Measurements from ENCODE around the gene DNAJC18.
"Not testable (repeated sequence)": the region's sequence is repeated elsewhere in the genome, so short reads cannot be mapped to it uniquely, and the experiment has no call there.

The DNAJC18 gene

DNA sequence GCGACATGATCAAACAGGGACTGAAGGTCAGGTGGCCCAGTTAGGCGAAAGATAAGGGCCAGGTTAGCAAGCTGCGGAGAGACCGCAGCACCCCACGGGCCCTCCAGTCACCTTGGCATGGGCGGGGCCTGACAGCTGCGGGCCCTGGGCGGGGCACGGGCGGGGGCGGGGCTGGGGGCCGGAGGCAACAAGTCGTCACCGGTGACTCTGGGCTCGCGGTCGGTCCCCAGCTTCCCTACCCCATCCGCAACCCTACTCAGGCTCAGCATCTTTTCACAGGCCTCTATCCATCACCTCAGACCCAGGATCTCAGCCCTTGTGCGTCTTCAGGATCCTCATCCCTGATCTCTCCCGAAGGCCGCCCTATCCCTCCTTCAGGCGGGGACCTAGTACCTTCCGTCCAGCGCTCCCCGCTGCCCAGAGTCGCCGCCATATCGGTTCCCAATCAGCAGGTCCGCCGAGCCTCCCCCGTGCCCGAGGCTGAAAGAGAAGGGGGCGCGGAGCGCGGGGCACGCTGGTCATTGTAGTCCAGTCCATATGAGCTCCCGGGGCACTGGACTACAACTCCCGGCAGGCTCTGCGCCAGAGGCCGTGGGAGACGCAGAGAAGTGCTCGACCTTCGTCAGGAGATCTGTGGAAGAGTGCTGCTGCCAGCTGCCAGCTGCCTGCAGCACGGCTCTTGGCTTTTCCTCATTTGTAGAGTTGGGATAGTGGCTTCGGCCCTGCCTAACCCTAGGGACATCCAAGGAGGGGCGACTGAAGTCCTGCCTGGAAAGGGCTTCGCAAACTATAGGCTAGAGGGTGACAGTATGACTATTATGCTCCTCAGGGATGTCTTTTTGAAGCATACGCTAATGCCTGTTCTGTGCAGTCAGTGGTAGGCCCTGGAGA, at the start of gene DNAJC18:
Gene DNAJC18, minus strand, starts transcription at position 513 of the 891 bp plus-strand sequence. Its CDS starts 80 bp downstream, at position 433.
- DNase-seq (ENCODE audit: low read depth), result no peak

DNA sequence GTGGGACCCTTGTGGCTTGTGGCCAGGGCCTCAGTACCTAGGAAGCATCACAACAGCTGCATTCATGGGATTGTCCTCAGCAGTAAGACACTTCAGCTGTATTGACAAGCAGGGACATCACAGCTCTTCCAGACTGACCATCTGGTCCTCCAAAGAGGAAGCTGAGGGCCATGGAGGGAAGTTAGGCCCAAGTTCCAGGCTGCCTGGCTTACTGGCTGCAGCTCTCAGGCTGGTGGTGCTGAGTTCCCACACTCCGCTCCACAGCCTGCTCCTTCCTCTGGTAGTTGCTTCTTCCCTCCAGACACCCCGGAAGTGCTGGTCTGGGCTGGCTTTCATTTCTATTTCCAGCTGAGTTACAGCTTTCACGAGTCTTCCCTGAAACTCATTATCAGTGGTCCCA, 48.9 kb upstream of the DNAJC18 start:
- peak; percentile 57 for DNase-seq (ENCODE audit: low read depth)

GRCh38 chr5:139486201-139486600, 46.9 kb upstream of the DNAJC18 start:
- DNase-seq (ENCODE audit: low read depth), result no peak

- DNase-seq (ENCODE audit: low read depth), result not testable (repeated sequence)
Observed at GRCh38 chr5:139482890-139483208, 43.5 kb upstream of the DNAJC18 start.

DNA sequence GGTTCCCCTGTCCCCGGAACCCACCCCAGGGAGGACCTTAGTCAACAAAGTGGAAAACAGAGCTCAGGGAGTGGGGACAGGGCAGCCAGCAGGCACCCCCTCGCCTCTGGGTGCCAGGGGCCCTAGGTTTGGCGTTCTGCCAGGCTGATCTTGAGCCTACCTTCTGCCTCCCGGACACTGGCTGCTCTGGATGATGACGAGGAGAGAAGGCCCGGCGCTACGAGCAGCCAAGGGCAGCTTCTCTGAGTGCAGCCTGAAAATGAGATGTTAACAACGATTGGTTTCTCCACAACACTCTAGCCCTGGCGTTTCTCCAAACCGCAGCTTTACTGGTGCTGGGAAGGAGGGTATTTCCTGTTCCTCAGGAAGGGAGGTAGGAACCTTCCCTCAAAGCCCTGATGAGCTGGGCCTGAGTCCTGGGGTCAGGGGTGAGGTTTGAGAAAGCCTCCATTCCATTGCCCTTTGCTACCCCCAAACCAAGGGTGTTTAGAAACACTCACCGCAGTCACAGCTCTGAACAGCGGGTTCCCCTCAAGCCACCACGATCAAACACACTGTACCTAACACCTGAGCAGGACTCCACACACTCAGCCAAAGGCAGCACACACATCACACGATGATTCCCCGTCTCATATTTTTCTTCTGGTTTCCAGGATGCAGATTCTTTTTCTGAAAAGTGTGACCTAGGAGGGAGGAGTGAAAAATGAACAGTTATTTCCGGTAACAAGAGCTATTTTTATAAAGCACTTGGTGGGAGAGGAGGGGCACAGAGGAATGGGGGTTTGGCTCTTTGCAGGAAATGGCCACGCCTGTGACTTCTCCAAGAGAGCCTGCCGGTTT, 42.9 kb upstream of the DNAJC18 start, which contains the start of gene STING1:
Gene STING1, minus strand, starts transcription at position 709 of the 840 bp plus-strand sequence. CDS start 1,054 bp downstream, outside the sequence.
- peak; percentile 88 for DNase-seq (ENCODE audit: low read depth)

GRCh38 chr5:139481580-139482049, 42.3 kb upstream of the DNAJC18 start:
- DNase-seq (ENCODE audit: low read depth), result no peak

- DNase-seq (ENCODE audit: low read depth), result no peak
Observed at GRCh38 chr5:139481122-139481533, 41.8 kb upstream of the DNAJC18 start.

DNA sequence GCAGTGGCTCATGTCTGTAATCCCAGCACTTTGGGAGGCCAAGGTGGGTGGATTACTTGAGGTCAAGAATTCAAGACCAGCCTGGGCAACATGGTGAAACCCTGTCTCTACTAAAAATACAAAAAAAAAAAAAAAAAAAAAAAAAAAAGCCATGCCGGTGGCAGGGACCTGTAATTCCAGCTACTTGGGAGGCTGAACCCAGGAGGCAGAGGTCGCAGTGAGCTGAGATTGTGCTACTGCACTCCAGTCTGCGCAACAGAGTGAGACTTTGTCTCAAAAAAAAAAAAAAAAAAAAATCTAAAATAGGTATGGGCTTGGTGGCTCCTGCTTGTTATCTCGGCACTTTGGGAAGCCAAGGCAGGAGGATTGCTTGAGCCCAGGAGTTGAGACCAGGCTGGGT, 40.4 kb upstream of the DNAJC18 start:
- DNase-seq (ENCODE audit: low read depth), result not testable (repeated sequence)

DNA sequence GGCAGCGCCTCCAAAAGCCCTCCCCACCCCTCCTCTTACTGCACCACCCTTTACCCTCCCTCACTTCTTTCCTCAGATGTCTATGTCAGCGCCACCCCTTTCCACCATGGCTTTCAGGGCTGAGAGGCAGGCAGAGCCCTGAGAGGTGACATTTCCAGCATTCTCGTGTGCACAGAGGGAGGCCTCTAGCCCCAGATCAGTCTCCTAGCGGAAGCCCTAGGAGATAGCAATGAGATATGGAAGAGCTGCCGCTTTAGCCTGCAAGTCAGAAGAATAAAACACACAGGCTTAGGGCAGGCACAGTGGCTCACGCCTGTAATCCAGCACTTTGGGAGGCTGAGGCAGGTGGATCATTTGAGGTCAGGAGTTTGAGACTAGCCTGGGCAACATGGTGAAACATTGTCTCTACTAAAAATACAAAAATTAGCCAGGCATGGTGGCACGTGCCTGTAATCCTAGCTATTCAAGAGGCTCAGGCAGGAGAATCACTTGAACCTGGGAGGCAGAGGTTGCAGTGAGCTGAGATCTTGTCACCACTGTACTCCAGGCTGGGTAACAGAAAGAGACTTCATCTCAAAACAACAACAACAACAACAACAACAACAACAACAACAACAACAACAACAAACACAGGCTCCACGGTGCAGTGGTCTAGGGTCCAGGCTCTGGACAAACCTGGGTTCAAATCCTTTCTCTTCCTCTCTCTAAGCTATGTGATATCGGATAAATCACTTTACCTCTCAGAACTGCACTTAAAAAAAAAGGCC, 39.5 kb upstream of the DNAJC18 start:
- not testable (repeated sequence) for DNase-seq (ENCODE audit: low read depth)

GRCh38 chr5:139475865-139476617, 36.7 kb upstream of the DNAJC18 start:
- DNase-seq (ENCODE audit: low read depth), result peak; percentile 66

DNA sequence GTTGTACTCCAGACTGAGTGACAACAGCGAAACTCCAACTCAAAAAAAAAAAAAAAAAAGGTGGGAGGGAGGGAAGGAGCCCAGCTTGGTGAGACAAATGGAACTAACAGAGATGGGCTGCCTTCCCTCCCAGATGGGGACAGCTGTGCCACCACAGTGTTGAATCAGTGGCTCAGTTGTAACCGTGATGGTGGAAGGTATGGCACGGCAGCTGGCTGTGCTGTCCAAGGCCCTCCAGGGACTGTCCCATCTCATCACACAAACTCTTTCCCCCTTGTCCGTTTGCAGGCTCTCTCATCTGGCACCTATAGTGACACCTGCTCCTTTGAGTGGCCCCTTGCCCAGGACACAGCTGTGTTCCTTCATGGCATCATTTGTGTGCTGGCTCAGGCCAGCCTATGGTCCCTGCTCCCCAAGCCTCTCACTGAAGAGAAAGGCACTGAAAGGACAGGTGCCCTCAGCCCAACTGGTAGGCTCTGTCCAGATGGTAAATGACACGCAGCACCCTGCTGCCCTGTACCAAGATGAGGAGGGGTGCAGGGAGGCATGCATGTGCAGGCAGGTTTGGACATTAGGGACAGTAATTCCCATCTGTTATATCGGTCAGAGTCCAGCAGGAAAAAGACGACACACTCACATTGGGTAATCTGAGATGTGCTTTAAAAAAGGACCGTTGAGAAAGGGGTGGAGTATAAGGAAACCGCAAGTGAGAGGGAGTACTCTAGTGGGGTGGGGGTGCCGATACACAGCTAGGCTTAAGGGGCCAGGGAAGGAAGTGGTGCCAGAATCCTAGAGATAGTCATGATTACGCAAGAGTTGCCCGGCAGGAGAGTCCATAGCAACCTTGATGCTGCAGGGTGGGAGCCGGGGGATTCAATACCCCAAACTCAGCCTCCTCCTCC, 35.8 kb upstream of the DNAJC18 start:
- DNase-seq (ENCODE audit: low read depth), result peak; percentile 83

DNA sequence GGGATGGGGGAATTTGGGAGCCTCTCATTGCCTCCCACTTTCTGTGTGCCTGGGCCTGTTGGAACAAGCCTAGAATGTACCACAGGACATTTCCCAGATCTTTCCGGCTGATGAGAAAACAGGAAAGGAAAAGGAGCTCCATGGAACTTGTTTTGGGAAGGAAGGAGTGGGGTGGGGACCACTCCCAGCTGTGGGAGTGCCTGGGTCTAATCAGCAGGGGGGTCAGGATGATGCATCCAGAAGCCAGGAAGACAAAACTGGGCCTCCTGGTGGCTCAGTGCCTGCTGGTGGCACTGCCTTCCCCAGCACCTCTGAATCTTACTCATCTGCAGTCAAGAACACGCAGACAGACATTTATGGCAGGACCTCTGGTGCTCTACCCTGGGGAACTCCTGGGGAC, 34.2 kb upstream of the DNAJC18 start:
- no peak for DNase-seq (ENCODE audit: low read depth)

DNA sequence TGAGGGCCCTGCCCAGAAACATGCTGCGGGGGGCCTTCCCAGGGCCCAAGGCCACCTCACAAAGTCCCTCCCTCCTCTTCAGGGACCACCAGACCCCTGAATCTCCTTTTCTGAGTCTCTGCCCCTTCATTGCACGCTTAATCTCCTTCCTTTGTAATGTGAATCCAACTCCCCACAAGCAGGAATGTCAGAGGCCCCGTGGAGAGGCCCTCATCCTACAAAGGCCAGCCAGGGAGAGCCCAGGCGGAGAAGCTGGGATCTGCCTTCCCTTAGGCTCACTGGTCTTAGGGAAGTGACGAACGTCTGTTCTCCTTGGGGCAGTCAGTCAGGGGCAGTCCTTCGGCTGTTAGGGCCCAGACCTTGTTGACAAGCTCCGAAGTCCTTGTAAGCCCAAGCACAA, 33.8 kb upstream of the DNAJC18 start:
- no peak for DNase-seq (ENCODE audit: low read depth)

DNA sequence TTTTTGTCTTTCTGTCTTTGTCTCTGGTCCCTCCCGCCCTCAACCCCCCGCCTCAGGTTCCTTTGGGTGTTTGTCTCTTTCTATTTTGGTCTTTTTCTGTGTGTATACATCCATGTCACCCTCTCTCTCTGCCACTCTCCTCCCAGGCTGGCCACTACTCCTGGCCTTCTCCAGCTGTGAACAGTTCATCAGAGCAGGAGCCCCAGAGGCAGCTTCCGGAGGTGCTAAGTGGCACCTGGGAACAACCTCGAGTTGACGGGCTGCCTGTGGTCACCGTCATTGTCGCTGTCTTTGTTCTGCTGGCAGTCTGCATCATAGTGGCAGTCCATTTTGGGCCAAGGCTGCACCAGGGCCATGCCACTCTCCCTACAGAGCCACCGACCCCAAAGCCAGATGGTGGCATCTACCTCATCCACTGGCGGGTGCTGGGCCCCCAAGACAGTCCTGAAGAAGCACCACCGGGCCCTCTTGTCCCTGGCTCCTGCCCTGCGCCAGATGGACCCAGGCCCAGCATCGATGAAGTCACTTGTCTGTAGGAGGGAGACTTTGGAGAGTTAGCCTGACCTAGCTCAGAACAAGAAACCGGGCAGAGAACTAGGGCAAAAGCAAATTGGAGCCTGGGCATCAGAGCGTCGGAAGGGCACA, 33.2 kb upstream of the DNAJC18 start:
- no peak for DNase-seq (ENCODE audit: low read depth)

GRCh38 chr5:139470821-139471300, 31.5 kb upstream of the DNAJC18 start, which contains the start of gene SMIM33:
Gene SMIM33, plus strand, starts transcription at chr5:139471004. Its CDS starts 118 bp downstream, at chr5:139471122.
- no peak for DNase-seq (ENCODE audit: low read depth)

GRCh38 chr5:139468421-139468931, 29.2 kb upstream of the DNAJC18 start:
- no peak for DNase-seq (ENCODE audit: low read depth)

DNA sequence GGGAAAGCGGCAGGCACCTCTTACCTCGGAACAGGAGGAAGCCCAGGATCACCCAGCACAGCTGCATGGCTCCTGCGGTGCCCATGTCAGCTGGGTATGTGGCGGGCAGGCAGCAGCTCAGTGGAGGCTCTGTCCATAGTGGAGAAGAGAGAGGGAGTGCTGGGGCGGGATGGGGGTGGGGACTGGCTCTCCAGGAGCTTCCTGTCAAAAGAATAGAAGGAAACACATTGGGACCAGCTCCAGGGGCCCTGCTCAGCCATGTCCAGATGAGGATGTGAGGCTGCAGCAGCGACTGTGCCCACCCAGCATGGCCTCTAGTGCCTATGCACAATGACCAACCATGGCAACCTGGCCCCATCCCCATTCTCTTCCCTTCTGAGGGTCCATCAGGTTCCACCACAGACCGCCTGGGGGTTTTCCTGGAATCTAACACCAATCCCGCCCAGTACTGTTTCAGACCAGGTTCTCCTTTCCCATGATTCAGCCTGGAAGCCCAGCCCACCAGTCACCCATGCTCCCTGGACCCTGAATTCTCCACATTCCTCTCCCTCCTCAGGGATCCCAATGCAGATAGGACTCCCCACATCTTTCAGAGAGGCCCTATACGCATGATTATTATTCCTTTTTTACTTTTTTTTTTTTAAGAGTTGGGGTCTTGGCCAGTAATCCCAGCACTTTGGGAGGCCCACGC, 23.4 kb upstream of the DNAJC18 start, which contains the start of gene ECSCR:
Gene ECSCR, minus strand, starts transcription at position 158 of the 691 bp plus-strand sequence. Its CDS starts 73 bp downstream, at position 85.
- DNase-seq (ENCODE audit: low read depth), result no peak

- DNase-seq (ENCODE audit: low read depth), result no peak
Observed at GRCh38 chr5:139461698-139462097, 22.4 kb upstream of the DNAJC18 start.

Data from CMK (cell line).